GM15510 (cell line): Measurements from ENCODE around the gene CD244.

Source experiments
- POLR2A ChIP-seq: IDR thresholded peaks from 3 replicates; pipeline ENCODE4 v1.6.1; 2011; ENCODE audit warnings: borderline replicate concordance; ENCODE audit not compliant: insufficient read length; ENCODE audit errors: extremely low read depth

The CD244 gene

DNA sequence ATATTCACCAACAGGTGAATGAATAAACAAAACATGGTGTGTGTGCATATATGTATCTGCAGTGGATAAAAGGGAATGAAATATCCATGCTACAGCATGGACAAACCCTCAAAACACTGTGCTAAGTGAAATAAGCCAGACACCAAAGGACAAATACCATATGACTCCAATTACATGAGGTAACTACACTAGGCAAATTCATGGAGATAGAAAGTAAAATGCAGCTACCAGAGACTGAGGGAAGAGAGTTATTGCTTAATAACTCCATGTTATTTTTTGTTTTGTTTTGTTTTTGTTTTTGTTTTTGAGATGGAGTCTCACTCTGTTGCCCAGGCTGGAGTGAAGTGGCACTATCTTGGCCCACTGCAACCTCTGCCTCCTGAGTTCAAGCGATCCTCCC is 19.9 kb upstream of the CD244 start:
- TF ChIP-seq POLR2A, result no peak

DNA sequence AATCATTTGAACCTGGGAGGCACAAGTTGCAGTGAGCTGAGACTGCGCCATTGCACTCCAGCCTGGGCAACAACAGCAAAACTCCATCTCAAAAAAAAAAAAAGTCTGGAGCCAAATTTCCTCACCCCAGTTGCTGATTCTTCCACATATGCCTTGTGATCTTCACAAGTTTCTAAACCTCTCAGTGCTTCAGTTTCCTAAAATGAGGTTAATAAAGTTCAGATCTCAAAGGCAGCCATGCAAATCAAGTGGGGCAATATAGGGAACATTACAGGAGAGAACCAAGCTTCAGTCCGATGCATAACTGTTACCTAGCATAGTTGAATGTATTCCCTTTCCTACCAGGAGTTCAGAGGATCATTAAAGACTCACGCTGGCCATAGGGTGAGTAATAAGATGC is 17.5 kb upstream of the CD244 start:
- TF ChIP-seq POLR2A, result no peak

DNA sequence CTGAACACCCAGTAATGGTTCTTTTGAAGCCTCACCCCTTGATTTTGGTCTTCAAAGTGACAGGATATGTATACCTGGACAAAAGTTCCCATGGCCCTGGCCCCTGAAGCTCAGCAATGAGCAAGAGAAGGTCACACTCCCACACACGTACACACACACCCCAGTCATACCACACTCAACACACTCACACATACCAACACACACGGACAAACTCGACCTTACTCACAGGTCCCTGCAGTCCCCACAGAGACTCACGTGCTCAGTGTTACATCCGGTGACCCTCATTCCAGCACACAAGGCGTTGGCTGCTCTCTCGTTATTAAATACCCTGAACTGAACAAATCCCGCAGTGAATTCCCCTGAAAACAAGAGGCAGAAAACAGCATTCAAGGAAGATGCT is 16.4 kb upstream of the CD244 start:
- TF ChIP-seq POLR2A, result no peak

DNA sequence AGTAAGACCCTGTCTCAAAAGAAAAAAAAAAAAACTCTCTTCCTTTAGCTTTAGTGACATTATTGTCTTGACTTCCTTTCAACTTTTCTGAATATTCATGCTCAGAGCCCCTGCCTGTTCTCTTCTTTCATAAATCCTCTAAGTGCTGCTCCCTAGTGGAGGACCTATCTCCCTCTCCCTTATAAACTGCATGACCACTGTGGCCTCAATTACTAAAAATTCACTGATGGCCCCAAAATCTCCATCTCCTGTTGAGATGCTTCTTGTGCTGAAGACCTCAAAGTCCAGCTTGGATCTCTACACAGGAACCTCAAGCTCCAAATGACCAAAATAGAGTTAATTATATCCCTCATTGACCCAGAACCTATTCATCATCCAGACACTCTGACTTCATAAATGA is 14.5 kb upstream of the CD244 start:
- TF ChIP-seq POLR2A, result no peak

DNA sequence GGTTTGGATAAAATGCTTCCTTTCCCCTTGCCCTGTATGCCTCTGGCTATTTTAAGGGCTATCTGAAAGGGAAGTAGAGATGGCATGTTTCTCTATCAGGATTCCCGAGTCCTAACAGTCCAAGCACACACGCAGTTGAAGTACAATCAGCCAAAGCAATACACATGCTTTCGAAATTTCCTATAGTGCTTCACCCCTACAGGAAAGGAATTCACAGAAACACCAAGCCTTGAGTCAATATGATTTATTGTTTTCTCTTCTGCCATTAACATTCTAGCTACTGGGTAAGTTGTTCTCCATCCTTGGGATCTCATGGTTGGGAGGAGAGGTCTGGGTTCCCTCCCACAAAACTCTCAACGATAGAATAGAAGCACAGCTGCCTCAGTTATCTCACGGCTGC is 13.6 kb upstream of the CD244 start:
- no peak for TF ChIP-seq POLR2A

DNA sequence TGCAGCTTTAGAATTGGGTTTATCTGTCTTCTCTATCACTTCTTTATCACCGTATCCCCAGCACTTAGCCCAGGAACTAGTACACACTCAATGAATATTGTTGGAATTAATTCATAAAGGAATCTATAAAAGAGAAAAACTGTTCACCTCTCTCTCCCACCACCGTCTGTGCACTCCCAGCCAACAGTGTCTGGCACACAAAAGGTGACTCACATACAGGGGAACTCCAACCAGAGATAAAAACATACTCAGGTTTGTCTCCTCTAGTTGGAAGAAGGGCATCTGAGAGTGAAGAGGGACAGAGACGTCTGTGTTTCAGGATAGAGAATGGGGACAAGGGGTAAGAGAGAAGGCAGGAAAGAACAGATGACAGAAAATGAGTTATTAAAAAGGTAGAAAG is 12.2 kb upstream of the CD244 start:
- TF ChIP-seq POLR2A, result no peak

DNA sequence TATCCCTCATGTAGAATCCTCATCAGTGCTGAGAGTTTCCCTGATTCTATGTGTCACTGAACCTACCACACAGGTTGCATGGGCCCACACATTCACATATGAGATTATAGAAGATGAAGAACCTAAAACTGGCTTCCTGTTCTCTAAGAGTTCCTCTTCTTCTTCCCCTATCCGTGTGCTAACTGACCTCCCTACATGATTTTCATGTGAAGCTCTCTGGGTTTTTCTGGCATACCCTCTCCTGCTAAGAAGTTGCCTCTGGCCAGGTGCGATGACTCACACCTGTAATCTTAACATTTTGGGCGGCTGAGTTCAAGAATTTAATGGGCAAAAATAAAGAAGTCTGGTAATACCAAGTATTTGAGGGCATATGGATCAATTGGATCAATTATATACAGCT is 5.5 kb upstream of the CD244 start:
- no peak for TF ChIP-seq POLR2A

DNA sequence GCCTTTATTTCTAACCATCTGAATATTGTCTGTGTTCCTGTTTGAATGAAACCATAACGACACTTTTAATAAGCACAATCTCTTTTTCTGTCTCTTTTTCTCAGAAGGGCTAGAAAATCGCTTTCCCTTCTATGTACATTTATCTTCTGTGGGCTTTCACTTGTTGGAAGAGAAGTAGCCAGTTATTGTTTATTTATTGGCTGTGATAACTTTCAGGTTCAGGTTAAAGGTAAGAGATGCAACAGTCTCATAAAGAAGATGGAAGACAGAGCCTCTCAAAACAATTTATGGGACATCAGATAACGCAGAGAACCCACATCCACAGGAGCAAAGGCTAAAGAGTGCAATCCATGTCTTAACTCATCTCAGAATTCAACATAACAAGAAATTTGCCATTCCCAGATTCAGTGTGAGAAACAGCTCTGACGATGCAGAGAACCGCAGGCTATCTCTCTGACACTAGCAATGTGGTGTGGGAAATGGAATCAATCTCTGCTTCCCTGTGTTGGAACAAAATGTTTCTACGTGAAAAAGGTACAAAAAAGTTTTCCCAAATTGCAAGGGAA is 4.1 kb upstream of the CD244 start:
- no peak for TF ChIP-seq POLR2A

DNA sequence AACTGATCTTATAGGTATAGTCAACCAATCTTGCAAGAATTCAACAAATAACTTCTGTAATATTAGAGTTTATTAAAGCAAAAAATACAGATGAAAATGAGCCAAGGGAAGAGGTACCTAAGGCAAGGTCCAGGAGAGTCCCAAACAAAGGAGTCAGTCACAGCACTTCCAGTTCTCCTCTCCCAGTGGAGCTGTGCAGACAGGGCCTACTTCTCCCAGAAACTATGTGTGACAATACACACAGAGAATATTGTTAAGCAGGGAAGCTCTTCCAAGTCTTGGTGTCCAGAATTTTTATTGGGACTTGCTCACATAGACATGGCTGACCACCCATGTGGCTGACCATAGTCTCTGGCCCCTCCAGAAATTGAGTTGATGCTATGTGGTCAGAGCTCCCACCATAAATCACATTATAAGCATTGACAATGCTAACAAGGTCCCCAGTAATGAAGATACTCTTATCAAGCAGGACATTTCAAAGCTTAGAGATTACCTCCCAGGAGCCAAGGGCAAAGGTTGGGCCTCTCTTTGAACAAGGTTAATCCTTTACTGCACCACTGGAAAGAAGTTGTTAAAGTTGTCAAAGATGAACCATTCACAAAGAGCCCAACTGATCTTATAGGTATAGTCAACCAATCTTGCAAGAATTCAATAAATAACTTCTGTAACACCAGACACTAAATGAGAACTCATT is 3.5 kb upstream of the CD244 start:
- TF ChIP-seq POLR2A, result no peak

DNA sequence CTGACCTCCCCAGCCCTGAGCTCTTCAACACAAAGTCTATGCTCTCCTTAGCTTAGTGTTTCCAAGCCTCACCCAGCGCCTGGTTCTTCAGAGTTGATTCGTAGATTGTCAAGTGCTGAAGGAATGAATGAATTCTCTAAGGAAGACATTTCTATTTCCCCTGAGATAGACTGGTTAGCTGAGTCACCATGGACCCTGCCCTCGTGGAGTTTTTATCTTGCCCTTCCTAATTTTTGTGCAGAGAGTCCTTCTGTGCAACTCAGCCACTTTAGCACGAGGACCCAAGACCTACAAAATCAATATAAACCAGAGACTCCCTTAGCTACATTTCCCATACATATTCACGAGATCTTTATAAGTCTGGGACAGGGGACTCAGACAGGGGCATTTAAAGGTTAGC is 2.6 kb upstream of the CD244 start:
- no peak for TF ChIP-seq POLR2A

DNA sequence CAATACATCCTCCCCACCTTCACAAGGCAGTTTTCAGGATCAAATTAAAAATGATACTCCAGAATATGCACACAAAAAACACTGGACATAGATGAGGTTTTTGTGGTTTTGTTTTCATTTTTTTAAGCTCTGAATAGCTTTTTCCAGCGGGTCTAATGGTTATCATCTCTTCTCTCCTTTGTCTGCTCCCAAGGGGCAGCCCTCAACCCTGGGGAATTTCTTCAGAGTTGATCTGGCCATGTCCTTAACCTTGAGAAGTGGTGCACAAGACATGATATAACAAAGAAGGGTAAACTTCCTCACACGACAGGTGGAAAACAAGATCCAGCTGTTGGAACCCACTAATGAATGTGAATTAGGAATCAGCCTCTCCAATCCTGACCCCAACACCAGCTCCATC is 1.5 kb upstream of the CD244 start:
- no peak for TF ChIP-seq POLR2A

DNA sequence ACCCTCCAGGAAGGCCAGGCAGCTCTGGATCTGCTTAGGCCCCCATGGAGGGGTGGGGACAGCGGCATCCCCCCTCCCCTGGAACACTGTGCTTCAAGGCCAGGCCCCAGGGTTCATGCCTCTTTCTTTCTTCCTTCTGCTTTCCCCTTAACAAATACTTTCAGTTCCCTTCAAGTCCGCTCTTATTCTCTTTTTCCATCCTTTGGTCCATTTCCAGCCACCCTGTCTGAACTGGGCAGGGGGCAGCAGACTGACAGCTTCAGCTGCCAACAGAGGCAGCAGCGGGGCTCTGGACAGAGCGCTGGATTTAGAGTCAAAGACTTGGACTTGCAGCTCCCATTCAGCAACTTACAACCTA is 1.1 kb upstream of the CD244 start:
- no peak for TF ChIP-seq POLR2A

DNA sequence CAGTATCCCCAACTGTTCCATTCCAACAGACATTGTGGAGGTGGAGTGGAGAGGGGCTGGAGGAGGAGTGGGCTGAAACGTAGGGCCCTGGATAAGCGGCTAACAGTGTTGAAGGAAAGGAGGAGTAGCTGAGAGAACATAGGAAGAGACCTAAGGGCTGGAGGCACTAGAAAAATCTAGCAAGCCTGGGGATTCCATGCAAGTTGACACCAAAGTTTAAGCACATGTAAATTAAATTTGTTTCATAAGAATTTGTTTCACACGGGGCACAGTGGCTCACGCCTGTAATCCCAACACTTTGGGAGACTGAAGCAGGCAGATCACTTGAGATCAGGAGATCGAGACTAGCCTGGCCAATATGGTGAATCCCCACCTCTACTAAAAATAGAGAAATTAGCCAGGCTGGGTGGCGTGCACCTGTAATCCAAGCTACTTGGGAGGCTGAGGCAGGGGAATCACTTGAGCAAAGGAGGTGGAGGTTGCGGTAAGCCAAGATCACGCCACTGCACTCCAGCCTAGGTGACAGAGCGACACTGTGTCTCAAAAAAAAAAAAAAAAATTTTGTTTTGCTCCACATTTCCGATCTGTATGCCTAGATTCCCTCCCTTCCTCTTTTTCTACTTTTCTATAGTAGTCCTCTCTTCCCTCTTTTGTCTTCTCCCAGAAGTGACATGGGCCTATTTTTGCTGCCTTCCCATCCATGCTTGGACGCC is 530 bp upstream of the CD244 start:
- no peak for TF ChIP-seq POLR2A

DNA sequence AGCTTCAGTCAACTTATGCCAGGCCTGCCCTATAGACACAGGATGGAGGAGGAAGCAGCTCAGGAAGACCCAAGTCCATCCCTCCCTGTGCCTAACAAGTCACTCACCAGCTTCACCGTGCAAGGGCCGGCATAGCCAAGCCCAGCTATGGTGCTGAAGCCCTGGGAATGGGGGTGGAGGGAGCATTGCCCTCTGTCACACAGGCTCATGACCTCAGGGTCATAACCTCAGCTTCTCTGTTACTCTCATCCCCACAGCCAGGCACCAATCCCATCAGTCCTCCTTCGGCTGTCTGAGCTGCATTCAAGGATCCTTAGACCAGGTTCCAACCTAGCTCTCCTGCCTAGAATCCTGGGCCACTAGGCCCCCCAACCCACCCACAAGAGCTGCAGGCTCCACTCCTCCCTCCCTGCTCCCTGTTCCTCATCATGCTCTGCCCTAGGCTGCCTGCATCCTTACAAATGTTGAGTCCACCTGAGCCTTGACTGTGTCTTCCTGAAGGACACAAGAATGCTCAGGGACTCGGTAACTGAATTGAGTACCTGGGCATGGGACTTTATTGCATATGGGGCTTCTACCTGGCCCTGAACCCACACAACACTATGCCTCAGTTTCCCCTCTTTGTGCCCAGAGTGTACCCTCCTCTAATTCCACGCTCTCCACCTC is 1.7 kb downstream of the CD244 start:
- no peak for TF ChIP-seq POLR2A

DNA sequence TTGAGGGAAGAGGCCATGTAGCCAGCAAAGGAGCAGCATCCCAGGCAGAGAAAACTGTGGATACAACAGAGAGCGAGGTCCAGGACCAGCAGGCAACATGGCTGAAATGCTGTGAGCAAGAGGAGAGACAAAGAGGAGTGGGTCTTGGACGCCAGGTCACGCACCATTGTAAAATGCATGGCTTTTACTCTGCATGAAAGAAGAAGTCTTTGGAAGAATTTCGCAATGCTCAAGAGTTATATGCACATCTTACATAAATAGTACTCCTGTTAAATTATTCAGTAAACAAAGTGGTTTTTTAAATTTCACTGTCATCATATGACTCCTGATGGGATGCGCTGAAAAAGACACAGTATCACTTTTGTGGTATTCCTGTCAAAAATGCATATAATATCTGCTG is 3.5 kb downstream of the CD244 start:
- TF ChIP-seq POLR2A, result no peak

DNA sequence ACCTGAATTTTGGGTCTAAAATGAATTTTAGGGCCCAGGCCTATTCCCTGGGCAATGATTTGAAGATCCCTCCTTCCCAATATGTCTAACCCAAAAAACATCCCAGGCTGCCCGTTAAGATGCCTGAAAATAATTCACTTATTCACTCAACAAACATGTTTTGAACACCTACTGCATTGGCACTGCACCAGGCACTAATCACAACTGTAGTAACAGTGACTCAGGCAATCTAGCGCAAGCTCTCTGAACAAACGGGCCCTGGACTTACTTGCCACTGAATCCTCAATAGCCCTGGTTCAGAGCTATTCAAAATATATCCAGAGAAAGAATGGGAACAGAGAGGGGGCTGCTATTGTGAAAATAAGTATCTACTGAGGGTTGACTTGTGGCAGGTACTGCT is 4.2 kb downstream of the CD244 start:
- TF ChIP-seq POLR2A, result no peak
